ENCODE measurements around the gene RASA3.

Gene RASA3

GRCh38 chr13:113954046-113954835 lies 178.2 kb downstream of the RASA3 start:
- DNase-seq (ENCODE audit: low read depth, low spot score): no peak

- no peak for DNase-seq (ENCODE audit: low read depth, low spot score)
Measured at GRCh38 chr13:113953561-113953960, 178.9 kb downstream of the RASA3 start.

DNA sequence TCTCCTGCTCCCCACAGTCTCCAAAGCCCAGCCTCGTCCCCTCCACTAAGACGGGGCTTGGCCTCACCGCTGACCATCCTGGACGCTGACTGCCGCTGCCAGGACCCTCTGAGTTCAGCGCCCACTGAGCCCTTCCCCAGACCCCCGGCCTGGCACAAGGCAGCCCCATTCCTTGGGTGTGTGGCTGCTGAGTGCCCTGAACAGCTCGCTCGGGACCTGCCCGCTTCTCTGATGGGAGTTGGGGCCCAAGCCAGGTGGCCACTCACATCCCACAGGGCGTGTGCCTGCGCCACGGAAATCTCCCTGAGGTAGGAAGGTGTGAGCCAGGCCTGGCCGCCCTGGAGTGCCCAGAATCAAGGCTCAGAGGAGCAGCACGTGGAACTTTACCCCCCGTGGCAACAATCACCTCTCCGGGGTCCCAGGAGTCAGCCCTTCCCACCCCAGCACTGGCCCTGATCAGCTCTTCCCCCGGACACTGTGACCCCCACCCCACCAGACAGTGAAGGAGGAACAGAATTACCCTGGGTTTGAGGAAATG lies 179.4 kb downstream of the RASA3 start:
- no peak for DNase-seq (ENCODE audit: low read depth, low spot score)

GRCh38 chr13:113952151-113952982 lies 180.1 kb downstream of the RASA3 start:
- DNase-seq (ENCODE audit: low read depth, low spot score): no peak

DNA sequence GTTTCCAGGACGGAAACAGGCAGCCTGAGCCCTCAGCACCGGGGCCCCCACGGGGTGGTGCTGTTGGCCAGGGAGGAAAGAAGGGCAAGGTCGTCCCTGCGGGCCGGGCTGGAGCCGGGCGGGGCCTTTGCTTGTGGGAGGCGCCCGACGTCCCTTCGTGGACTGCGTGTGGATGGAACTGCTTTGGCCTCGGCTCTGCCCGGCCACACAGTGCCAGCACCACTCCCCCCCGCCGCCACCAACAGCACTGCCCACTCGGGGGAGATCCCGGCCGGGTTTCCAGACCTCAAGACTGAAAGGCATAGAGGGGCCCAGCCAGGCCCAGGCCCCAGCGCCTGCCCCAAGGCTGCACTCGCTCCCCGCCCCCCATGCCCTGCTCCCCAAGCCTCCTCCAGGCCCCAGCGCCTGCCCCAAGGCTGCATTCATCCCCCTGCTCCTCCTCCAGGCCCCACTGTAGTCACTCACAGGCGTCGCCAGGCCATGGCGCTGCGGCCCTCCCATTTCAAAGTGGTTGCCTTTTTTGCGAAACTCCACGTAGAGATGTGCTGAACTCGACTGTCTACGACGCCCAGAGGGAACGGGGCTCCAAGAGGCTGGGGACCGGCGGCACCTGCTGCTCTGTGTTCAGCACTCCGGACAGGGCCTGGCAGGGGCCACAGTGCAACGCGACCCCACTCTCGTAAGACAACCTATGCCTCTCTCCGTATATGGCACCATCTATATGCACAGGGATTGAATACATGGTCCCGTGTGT lies 181.0 kb downstream of the RASA3 start:
- DNase-seq (ENCODE audit: low read depth, low spot score): no peak

DNA sequence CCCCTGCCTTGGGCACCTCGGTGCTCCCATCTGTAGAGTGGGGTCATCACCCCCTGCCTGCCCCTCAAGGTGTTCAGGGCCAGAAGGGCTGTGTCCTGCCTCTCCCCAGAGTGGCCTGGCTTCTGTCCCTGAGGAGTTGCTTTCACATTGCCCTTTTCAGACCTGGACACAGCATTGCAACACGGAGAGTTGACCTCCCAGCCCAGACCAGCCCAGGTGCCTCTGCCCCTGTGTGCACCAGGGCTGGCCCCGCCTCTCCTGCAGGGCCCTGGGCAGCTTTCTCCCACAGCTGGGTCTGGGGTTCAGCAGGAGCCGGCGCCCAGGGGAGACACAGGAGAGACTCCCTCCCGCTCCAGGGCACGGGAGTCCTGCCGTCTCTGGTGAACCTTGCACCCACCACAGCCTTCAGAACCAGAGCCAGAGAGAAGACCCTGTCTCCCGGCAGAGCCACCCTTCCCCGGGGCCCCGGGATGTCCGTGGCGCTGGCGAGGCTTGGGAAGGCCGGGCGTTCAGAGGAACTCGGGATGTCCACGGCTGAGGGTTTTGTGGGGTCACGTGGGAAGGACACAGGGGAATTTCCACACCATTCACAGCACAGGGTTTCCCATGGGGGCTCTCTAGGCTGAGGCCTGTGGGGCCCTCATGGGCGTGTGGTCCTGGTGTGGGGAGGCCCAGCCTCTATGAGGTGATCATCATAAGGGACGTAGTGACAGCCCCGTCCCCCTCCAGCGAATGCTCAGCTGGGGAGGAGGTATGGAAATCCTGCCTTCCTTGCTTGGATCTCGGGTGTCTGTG lies 181.8 kb downstream of the RASA3 start:
- no peak for DNase-seq (ENCODE audit: low read depth, low spot score)

GRCh38 chr13:113949546-113949945 lies 182.9 kb downstream of the RASA3 start:
- DNase-seq (ENCODE audit: low read depth, low spot score): no peak

DNA sequence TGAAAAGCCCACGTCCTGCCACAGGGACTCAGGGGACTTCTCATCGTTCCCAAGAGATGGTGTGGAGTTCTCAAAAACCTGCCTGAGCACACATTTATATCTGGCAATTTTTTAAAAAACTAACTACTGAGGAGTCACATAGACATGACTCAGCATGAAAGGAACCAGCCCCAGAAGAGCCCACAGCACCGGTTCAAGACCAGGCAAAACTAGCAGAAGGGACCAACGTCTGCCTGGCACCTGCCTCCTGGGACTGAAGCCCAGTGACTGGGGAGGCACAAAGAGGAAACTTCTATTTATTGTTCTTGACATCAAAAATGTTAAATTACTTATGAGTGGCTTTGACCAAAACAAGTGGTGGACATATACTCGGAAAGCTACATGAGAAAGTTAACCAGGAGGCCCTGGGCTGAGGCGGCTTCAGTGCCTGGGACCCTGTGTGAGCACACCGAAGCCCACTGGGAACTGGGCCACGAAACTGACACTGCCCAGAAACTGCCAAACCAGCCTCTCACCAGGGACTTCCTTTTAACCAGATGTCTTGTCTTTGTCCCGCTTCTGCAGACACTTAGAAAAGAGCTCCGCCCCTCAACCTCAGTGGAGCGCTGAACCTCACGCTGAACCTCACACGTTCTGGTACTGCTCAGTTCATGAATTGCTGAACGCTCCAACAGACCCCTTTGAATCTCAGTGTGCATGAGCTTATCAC lies 184.2 kb downstream of the RASA3 start:
- no peak for DNase-seq (ENCODE audit: low read depth, low spot score)

- no peak for DNase-seq (ENCODE audit: low read depth, low spot score)
Measured at GRCh38 chr13:113947311-113948033, 185.0 kb downstream of the RASA3 start.

DNA sequence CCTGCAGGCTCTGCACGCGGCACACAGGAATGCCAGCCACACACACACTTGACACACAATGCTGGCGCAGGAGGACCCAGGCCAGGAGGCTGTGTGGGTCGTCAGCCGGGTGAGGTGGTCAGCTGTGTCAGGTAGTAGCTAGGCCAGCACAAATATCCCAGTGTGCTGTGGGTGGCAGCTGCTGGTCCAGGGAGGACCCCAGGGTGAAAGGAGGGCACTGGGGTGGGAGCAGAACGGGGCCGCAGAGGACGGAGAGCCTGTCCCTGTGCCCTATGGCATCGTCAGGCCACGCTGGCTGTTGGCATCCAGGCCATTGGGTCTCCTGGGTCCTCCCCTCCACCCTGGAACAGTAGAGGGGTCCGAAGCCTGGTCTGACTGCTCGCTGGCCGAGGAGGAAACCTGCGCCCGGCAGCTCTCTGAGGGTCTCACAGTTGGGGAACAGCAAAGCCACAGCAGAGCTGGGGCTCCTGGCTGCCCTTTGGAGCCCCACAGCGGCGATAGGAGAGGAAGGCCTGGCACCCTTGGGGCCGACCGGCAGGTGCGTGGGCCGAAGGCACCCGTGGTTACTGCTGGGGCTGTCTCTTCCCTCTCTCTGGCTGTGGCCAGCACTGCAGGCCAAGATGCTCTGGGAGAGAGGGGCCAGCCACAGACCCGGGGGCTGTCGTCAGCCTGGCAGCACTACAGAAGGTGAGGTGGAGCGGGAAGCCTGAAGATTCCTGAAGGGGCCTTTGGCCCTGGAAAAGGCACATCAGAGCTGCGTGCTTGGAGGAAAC lies 185.8 kb downstream of the RASA3 start:
- DNase-seq (ENCODE audit: low read depth, low spot score): no peak

- no peak for DNase-seq (ENCODE audit: low read depth, low spot score)
Measured at GRCh38 chr13:113945857-113946408, 186.5 kb downstream of the RASA3 start.

GRCh38 chr13:113943821-113944565 lies 188.4 kb downstream of the RASA3 start:
- no peak for DNase-seq (ENCODE audit: low read depth, low spot score)

DNA sequence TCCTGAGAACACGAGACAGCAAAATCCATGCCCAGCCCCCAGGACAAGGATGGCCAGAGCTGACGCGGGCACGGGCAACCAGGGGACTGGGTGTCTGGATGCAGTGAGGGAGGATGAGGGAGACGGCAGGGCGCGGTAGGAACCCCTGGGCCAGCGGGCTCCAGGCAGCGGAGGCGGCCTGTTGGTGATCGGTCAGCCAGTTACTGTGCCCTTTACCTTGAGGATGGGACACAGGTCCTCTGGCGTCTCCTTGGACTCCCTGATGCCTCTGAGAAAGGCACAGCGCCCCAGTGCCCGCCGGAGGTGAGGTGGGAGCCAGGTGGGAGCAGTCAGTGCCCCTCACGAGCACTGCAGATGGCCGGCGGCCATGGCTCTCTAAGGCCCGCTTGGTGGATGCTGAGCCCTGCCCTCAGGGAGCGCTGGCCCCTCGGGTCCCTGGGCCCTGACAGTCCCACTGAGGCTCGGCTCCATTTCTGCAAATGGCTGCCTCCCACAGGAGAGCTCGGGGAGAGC lies 189.8 kb downstream of the RASA3 start:
- no peak for DNase-seq (ENCODE audit: low read depth, low spot score)

GRCh38 chr13:113941571-113942191 lies 190.7 kb downstream of the RASA3 start:
- no peak for DNase-seq (ENCODE audit: low read depth, low spot score)

- no peak for DNase-seq (ENCODE audit: low read depth, low spot score)
Measured at GRCh38 chr13:113939944-113940297, 192.5 kb downstream of the RASA3 start.

DNA sequence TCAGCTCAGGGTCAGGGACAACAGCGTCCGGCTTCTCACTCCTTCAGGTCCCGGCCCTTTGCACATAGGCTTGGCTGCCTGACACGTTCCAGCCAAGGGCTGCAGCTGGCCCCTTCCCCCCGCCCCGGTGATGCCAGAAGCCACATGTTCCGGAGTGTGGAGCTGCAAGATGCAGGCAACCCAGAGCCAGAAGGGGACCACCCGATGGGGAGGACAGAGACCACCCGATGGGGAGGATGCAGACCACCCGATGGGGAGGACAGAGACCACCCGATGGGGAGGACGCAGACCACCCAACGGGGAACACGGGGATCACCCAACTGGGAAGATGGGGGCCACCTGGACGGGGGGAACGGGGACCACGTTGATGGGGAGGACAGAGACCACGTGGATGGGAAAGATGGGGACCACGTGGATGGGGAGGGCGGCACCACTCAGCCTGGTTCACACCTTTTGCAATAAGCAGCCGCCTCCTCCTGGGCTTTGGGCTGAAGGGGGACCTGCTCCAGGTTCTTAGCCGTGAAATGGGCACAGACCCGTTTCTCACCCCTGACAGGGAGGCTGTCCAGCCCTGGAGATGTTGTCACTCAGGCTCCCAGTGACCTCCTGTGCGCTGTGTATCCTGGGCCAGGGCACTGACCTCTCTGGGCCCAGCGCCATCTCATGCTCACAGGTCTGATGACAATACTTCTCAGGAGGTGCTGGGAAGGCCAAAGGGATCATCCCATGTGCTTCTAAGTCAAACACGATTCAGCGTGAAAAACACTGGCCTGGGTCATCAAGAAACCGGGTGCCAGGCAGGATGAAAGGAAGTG lies 193.1 kb downstream of the RASA3 start:
- DNase-seq (ENCODE audit: low read depth, low spot score): no peak

- DNase-seq (ENCODE audit: low read depth, low spot score): no peak
Measured at GRCh38 chr13:113938716-113939115, 193.7 kb downstream of the RASA3 start.
